Panc1 (cell line): ENCODE measurements around the gene RRP8. TPM values are rescaled to one million over a fixed set of nuclear protein-coding genes. Genes with fewer than 3 reads are reported as not detected.

Experiments used
- ATAC-seq: fragments of 200-7000 bp; cut with Tn5 transposase; 2 replicates; pipeline ENCODE4 v1.9.1; 2020; ENCODE audit warnings: mild to moderate bottlenecking, moderate library complexity
- BruUV-seq: library from RNA; stranded (reverse); fragments of 400-500 nt; replicated peaks from 2 replicates; lab custom pipeline; 2021; lab: Mats Ljungman, UMichigan
- CTCF ChIA-PET: fragments of 300-600 bp; sonication (Branson Sonifier 250); formaldehyde crosslinking; loops from one replicate; lab custom pipeline; 2022; ENCODE audit warnings: antibody characterized with exemption; lab: Charles Lee
- POLR2A ChIA-PET: fragments of 300-600 bp; sonication (Branson Sonifier 250); formaldehyde crosslinking; loops from one replicate; lab custom pipeline; 2022; ENCODE audit warnings: antibody characterized with exemption; lab: Charles Lee
- DNase-seq: peaks from one replicate; pipeline ENCODE4 v3.0.0-alpha.2; 2010; ENCODE audit warnings: low read depth, low spot score
- H3K27ac ChIP-seq: 2 replicates; pipeline ENCODE4 v1.5.1; 2011; ENCODE audit warnings: mild to moderate bottlenecking, low read length, inconsistent platforms
- H3K27me3 ChIP-seq: fragments of 200-500 bp; sonication (Bioruptor generic); 2 replicates; pipeline ENCODE4 v1.6.0; 2014; ENCODE audit warnings: low read length, inconsistent platforms; ENCODE audit not compliant: control insufficient read depth, insufficient read depth
- H3K36me3 ChIP-seq: fragments of 200-500 bp; sonication (Bioruptor generic); 2 replicates; pipeline ENCODE4 v1.5.1; 2014; ENCODE audit warnings: inconsistent platforms, mild to moderate bottlenecking, low read length, moderate library complexity; ENCODE audit not compliant: control insufficient read depth, insufficient read depth
- H3K4me1 ChIP-seq: 2 replicates; pipeline ENCODE4 v1.5.1; 2011; ENCODE audit warnings: inconsistent platforms, mild to moderate bottlenecking, low read length, moderate library complexity; ENCODE audit not compliant: control insufficient read depth, insufficient read depth
- H3K4me3 ChIP-seq, 2 experiments: 2 replicates each; pipeline ENCODE4 v1.5.1; 2011 to 2012; ENCODE audit warnings: low read depth in 2 of 2, low read length in 2 of 2, mild to moderate bottlenecking in 2 of 2, inconsistent platforms in 1 of 2, moderate library complexity in 1 of 2
- H3K9me3 ChIP-seq: fragments of 200-500 bp; sonication (Bioruptor generic); 2 replicates; pipeline ENCODE4 v1.5.1; 2014; ENCODE audit warnings: low read depth, mild to moderate bottlenecking, inconsistent platforms, low read length, moderate library complexity; ENCODE audit not compliant: control insufficient read depth, insufficient read depth
- CTCF ChIP-seq: fragments of 450-650 bp; IDR thresholded peaks from 2 replicates; pipeline ENCODE4 v1.5.1; 2017; ENCODE audit warnings: mild to moderate bottlenecking
- POLR2AphosphoS5 ChIP-seq: IDR thresholded peaks from 2 replicates; pipeline ENCODE4 v1.6.1; 2012; ENCODE audit warnings: mild to moderate bottlenecking, low read depth, low read length, moderate library complexity
- REST ChIP-seq, 2 experiments: IDR thresholded peaks; 2 replicates each; pipeline ENCODE4 v1.6.1; 2011 to 2012; ENCODE audit warnings: low read depth in 2 of 2, control low read depth in 1 of 2, low read length in 1 of 2, mild to moderate bottlenecking in 1 of 2, moderate library complexity in 1 of 2; ENCODE audit not compliant: insufficient read depth in 1 of 2
- SIN3A ChIP-seq: IDR thresholded peaks from 2 replicates; pipeline ENCODE4 v1.6.1; 2012; ENCODE audit warnings: low read depth, mild to moderate bottlenecking, low read length, moderate library complexity, borderline replicate concordance; ENCODE audit not compliant: insufficient read depth
- TCF7L2 ChIP-seq: IDR thresholded peaks from 2 replicates; pipeline ENCODE4 v1.6.1; 2011; ENCODE audit warnings: mild to moderate bottlenecking, low read depth, low read length, inconsistent platforms
- in situ Hi-C: cut with HindIII; loops from 2 replicates; pipeline ENCODE4 v1.10.0; 2016; ENCODE audit warnings: low sequenced_read_pairs, low pct_unique_long_range_greater_than_20kb
- intact Hi-C: fragments of 100-400 bp; cut with micrococcal nuclease; formaldehyde crosslinking; loops from one replicate; pipeline ENCODE4 v1.10.0; 2022; ENCODE audit not compliant: unreplicated experiment
- total RNA-seq: library from RNA; stranded (reverse); gene quantifications from one replicate; pipeline ENCODE4 v1.2.1, GENCODE V29; 2021; ENCODE audit not compliant: unreplicated experiment

RRP8 gene
- total RNA-seq, 1 experiment from 2014 or later: 23.1 TPM

- BruUV-seq: no TSS peak
Observed at GRCh38 chr11:6608011-6608410, 4.6 kb upstream of the RRP8 start.

GRCh38 chr11:6607190-6607795, 3.9 kb upstream of the RRP8 start:
- Histone ChIP-seq H3K36me3 (peaks cover 29% of the 10 kb centered on the region), H3K27me3 (no peaks in the 10 kb centered on the region), H3K4me3 (no peak overlapping the region), H3K9me3 (no peaks in the 10 kb centered on the region), H3K4me1 (peaks cover 52% of the 10 kb centered on the region), H3K27ac (peak overlapping the region; percentile 98)
- POLR2A ChIA-PET: interaction anchor here (0.7 kb wide), 1 partner anchor 759 kb away, joined by 5 read pairs; no protein-coding TSS in a partner anchor
- no peak for ATAC-seq
- DNase-seq: no peak
- BruUV-seq: no TSS peak
- intact Hi-C loops (loop anchor here (10.0 kb wide), 1 partner anchor 232 kb away; no protein-coding TSS in a partner anchor), in situ Hi-C loops (no loop called here)
- CTCF ChIA-PET: interaction anchor here (1.0 kb wide), 1 partner anchor 76 kb away, joined by 7 read pairs; no protein-coding TSS in a partner anchor
- TF ChIP-seq CTCF (no peak), TCF7L2 (no peak), POLR2AphosphoS5 (no peak), SIN3A (no peak), REST (IDR thresholded peaks at IDR 0.05; ENCODE audit: insufficient read depth in 1 of 2, low read depth in 2 of 2, low read length in 1 of 2) (no peak)

More at GRCh38 chr11:6608011-6608410, 4.6 kb upstream of the RRP8 start:
- H3K27me3 ChIP-seq: no peaks in the 10 kb centered on the region
- H3K36me3 ChIP-seq: peaks cover 29% of the 10 kb centered on the region
- TF ChIP-seq TCF7L2 (no peak), REST (IDR thresholded peaks at IDR 0.05; ENCODE audit: insufficient read depth in 1 of 2, low read depth in 2 of 2, low read length in 1 of 2) (no peak), POLR2AphosphoS5 (no peak; the same call in 1 of the 2 replicates), CTCF (no peak), SIN3A (no peak)
- intact Hi-C loops: loop anchor here (10.0 kb wide), 1 partner anchor 233 kb away; no protein-coding TSS in a partner anchor
- ChIA-PET POLR2A (interaction anchor here (0.7 kb wide), 1 partner anchor 760 kb away, joined by 5 read pairs; no protein-coding TSS in a partner anchor), CTCF (no interaction called here)
- no peak for DNase-seq
- no peak overlapping the region for H3K4me3 ChIP-seq
- peak overlapping the region; percentile 98 for H3K27ac ChIP-seq
- in situ Hi-C loops: no loop called here
- H3K9me3 ChIP-seq: no peaks in the 10 kb centered on the region
- ATAC-seq: no peak
- peaks cover 54% of the 10 kb centered on the region for H3K4me1 ChIP-seq
